Mucosa of descending colon (tissue), 3 donors: ENCODE data around the gene MACO1. TPM values are rescaled to one million over a fixed set of nuclear protein-coding genes. Genes with fewer than 3 reads are reported as not detected.
A peak's percentile ranks its signal among the peaks of the same experiment; 100 is the strongest.

Experiments used
- ATAC-seq: fragments of 200-7000 bp; cut with Tn5 transposase; one replicate; pipeline ENCODE4 v1.9.1; 2020; ENCODE audit warnings: mild to moderate bottlenecking, moderate library complexity
- DNase-seq, 3 donors: peaks; one replicate each; pipeline ENCODE4 v3.0.0-alpha.2; 2020
- H3K36me3 ChIP-seq: fragments of 200-600 bp; one replicate; pipeline ENCODE4 v1.8.0; 2021; ENCODE audit warnings: low read depth, mild to moderate bottlenecking
- H3K4me1 ChIP-seq: fragments of 200-600 bp; one replicate; pipeline ENCODE4 v1.8.0; 2021; ENCODE audit warnings: low read depth, mild to moderate bottlenecking
- H3K4me3 ChIP-seq: fragments of 200-600 bp; one replicate; pipeline ENCODE4 v1.8.0; 2021; ENCODE audit warnings: mild to moderate bottlenecking
- H3K9me3 ChIP-seq: fragments of 200-600 bp; one replicate; pipeline ENCODE4 v1.8.0; 2021; ENCODE audit warnings: mild to moderate bottlenecking
- CTCF ChIP-seq: fragments of 200-600 bp; IDR thresholded peaks from one replicate; pipeline ENCODE4 v1.8.0; 2022; ENCODE audit warnings: antibody characterized with exemption, mild to moderate bottlenecking
- intact Hi-C, 2 donors: fragments of 100-400 bp; cut with DNase I in 1 of 2; cut with micrococcal nuclease in 1 of 2; formaldehyde crosslinking; loops; one replicate each; pipeline versions ENCODE4 v1.11.0 to v1.11.1; 2022; cut with DNase I, micrococcal nuclease
- total RNA-seq, 3 donors: library from RNA; stranded (reverse); fragmentation: NEBNext Ultra II Directional in 2 of 3; extraction: Animal tissue kit (Norgen Biotek cat#: 25700) in 2 of 3; gene quantifications; one replicate each; pipeline versions ENCODE4 v1.2.1 to v1.2.4, GENCODE V29; 2021 to 2023
- donor health status: DM: no; HTN: no; CAD: no; lungs with moderate emphysema.
- donor health status: DM: no; HTN: no; CAD: no.
- donor health status: DM: no; HTN: yes; CAD: no.

The MACO1 gene
- total RNA-seq, 3 donors from 2014 or later: 21.8 to 23.5 (median 22.5) TPM

GRCh38 chr1:25484096-25484495, 53.4 kb downstream of the MACO1 start:
- TF ChIP-seq CTCF: no peak
- no peaks in the 10 kb centered on the region for H3K36me3 ChIP-seq
- no peaks in the 10 kb centered on the region for H3K4me1 ChIP-seq
- H3K9me3 ChIP-seq: no peaks in the 10 kb centered on the region
- no peak for ATAC-seq
- no peak overlapping the region for H3K4me3 ChIP-seq
- DNase-seq: peak in 2 of 3 donors; percentile 40 to 49
- intact Hi-C loops: no loop called here

- H3K9me3 ChIP-seq: no peaks in the 10 kb centered on the region
- no peak for TF ChIP-seq CTCF
- intact Hi-C loops: no loop called here
- ATAC-seq (no peak), DNase-seq (no peak)
- no peaks in the 10 kb centered on the region for H3K36me3 ChIP-seq
- no peak overlapping the region for H3K4me3 ChIP-seq
- no peaks in the 10 kb centered on the region for H3K4me1 ChIP-seq
Measured at GRCh38 chr1:25484533-25484932, 53.8 kb downstream of the MACO1 start.

GRCh38 chr1:25485536-25486411, 55.1 kb downstream of the MACO1 start:
- intact Hi-C loops: no loop called here
- no peaks in the 10 kb centered on the region for H3K4me1 ChIP-seq
- no peak for DNase-seq
- no peaks in the 10 kb centered on the region for H3K36me3 ChIP-seq
- no peaks in the 10 kb centered on the region for H3K9me3 ChIP-seq
- no peak for TF ChIP-seq CTCF
- ATAC-seq: no peak
- H3K4me3 ChIP-seq: no peak overlapping the region

- no peak overlapping the region for H3K4me3 ChIP-seq
- H3K4me1 ChIP-seq: no peaks in the 10 kb centered on the region
- intact Hi-C loops: no loop called here
- DNase-seq (no peak), ATAC-seq (no peak)
- H3K36me3 ChIP-seq: no peaks in the 10 kb centered on the region
- no peaks in the 10 kb centered on the region for H3K9me3 ChIP-seq
- TF ChIP-seq CTCF: no peak
Measured at GRCh38 chr1:25486602-25487001, 55.9 kb downstream of the MACO1 start.

- Histone ChIP-seq H3K36me3 (no peaks in the 10 kb centered on the region), H3K4me3 (no peak overlapping the region), H3K4me1 (no peaks in the 10 kb centered on the region), H3K9me3 (no peaks in the 10 kb centered on the region)
- no peak for DNase-seq
- intact Hi-C loops: no loop called here
- no peak for TF ChIP-seq CTCF
- ATAC-seq: no peak
Measured at GRCh38 chr1:25487628-25488027, 56.9 kb downstream of the MACO1 start.
